GM19035 (cell line): ENCODE measurements around the gene KIF4A.
"Not testable (repeated sequence)": the region's sequence is repeated elsewhere in the genome, so short reads cannot be mapped to it uniquely, and the experiment has no call there.

Experiments used
- ATAC-seq: cut with Tn5 transposase; IDR thresholded peaks from one replicate; pipeline ENCODE4 v1.9.1; 2021; ENCODE audit not compliant: unreplicated experiment

The KIF4A gene

GRCh38 chrX:70289168-70289792 lies 624 bp upstream of the KIF4A start:
- no peak for ATAC-seq

GRCh38 chrX:70292788-70293187 lies 2.9 kb downstream of the KIF4A start:
- ATAC-seq: no peak

- ATAC-seq: no peak
These were observed 3.7 kb downstream of the KIF4A start for GRCh38 chrX:70293621-70294020.

- ATAC-seq: no peak
These were observed 11.8 kb downstream of the KIF4A start for GRCh38 chrX:70301716-70302115.

- no peak for ATAC-seq
These were observed 23.6 kb downstream of the KIF4A start for GRCh38 chrX:70313503-70313902.

GRCh38 chrX:70322784-70323183 lies 32.9 kb downstream of the KIF4A start:
- no peak for ATAC-seq

GRCh38 chrX:70323628-70324027 lies 33.7 kb downstream of the KIF4A start:
- ATAC-seq: not testable (repeated sequence)

- ATAC-seq: no peak
These were observed 34.4 kb downstream of the KIF4A start for GRCh38 chrX:70324326-70324725.

- no peak for ATAC-seq
These were observed 41.3 kb downstream of the KIF4A start for GRCh38 chrX:70331161-70331560.

- no peak for ATAC-seq
These were observed 42.7 kb downstream of the KIF4A start for GRCh38 chrX:70332600-70332999.

- ATAC-seq: peak; percentile 100
These were observed 46.9 kb downstream of the KIF4A start for GRCh38 chrX:70336767-70337166.

- no peak for ATAC-seq
These were observed 48.4 kb downstream of the KIF4A start for GRCh38 chrX:70338290-70338689.

- no peak for ATAC-seq
These were observed 53.5 kb downstream of the KIF4A start for GRCh38 chrX:70343435-70343834.

- ATAC-seq: no peak
These were observed 56.6 kb downstream of the KIF4A start for GRCh38 chrX:70346418-70347070.

GRCh38 chrX:70348825-70349224 lies 58.9 kb downstream of the KIF4A start:
- not testable (repeated sequence) for ATAC-seq

GRCh38 chrX:70349367-70350125 lies 59.6 kb downstream of the KIF4A start:
- ATAC-seq: not testable (repeated sequence)

- ATAC-seq: no peak
These were observed 62.6 kb downstream of the KIF4A start for GRCh38 chrX:70352496-70352895.

- ATAC-seq: no peak
These were observed 63.6 kb downstream of the KIF4A start for GRCh38 chrX:70353514-70353913.

GRCh38 chrX:70354716-70355115 lies 64.8 kb downstream of the KIF4A start:
- no peak for ATAC-seq

- no peak for ATAC-seq
These were observed 69.6 kb downstream of the KIF4A start for GRCh38 chrX:70359458-70359857.

- no peak for ATAC-seq
These were observed 70.5 kb downstream of the KIF4A start for GRCh38 chrX:70360366-70360765.

- ATAC-seq: not testable (repeated sequence)
These were observed 78.8 kb downstream of the KIF4A start for GRCh38 chrX:70368731-70369130.
